K562 (cell line): ENCODE measurements around the gene XPA. TPM values are rescaled to one million over a fixed set of nuclear protein-coding genes. Genes with fewer than 3 reads are reported as not detected.

Experiments used
- ATAC-seq: fragments of 200-7000 bp; cut with Tn5 transposase; 3 replicates; pipeline ENCODE4 v1.9.1; 2020; ENCODE audit warnings: moderate library complexity
- BruUV-seq: library from RNA; stranded (reverse); fragments of 400-500 nt; replicated peaks from 2 replicates; lab custom pipeline; 2021; lab: Mats Ljungman, UMichigan
- CTCF ChIA-PET: fragments of 300-600 bp; formaldehyde crosslinking; extraction: SDS; loops from one replicate; lab custom pipeline; 2021; ENCODE audit warnings: low intra/inter-chr PET ratio; lab: Yijun Ruan, JAX
- POLR2A ChIA-PET: fragments of 300-600, 350-650 bp; sonication (Branson Sonifier 250); formaldehyde crosslinking; extraction: SDS; loops from one replicate; lab custom pipeline; 2021; ENCODE audit warnings: antibody characterized with exemption, inconsistent platforms; lab: Yijun Ruan, JAX
- DNase-seq, 4 experiments: peaks; one replicate each; pipeline versions ENCODE4 v3.0.0 to v3.0.0-alpha.2; 2011 to 2018; ENCODE audit warnings: low spot score in 3 of 4, mixed read lengths in 3 of 4; ENCODE audit errors: extremely low read depth in 1 of 4
- FAIRE-seq: peaks from 2 replicates; lab custom pipeline; 2011; peaks lifted over from hg19 to GRCh38; lab: Jason Lieb, UNC
- H2AFZ ChIP-seq: 2 replicates; pipeline ENCODE4 v1.6.0; 2011; ENCODE audit warnings: low read depth, low read length, control low read depth, inconsistent platforms
- H3K27ac ChIP-seq: fragments of 200-600 bp; 3 replicates; pipeline ENCODE4 v1.8.0; 2011; ENCODE audit warnings: low read depth, mild to moderate bottlenecking, control low read depth, inconsistent platforms, low read length, moderate library complexity, mixed read lengths; ENCODE audit errors: extremely low read depth
- H3K27me3 ChIP-seq, 2 experiments: fragments of 300-600 bp in 1 of 2; 2 replicates in 1 of 2; 3 replicates in 1 of 2; pipeline versions ENCODE4 v1.6.0 to v1.8.0; 2011; ENCODE audit warnings: inconsistent platforms in 2 of 2, low read length in 2 of 2, mild to moderate bottlenecking in 1 of 2, mixed read lengths in 1 of 2, moderate library complexity in 1 of 2; ENCODE audit not compliant: control insufficient read depth in 2 of 2, insufficient read depth in 2 of 2
- H3K36me3 ChIP-seq: fragments of 300-600 bp; 3 replicates; pipeline ENCODE4 v1.8.0; 2011; ENCODE audit warnings: mild to moderate bottlenecking, low read length, inconsistent platforms; ENCODE audit not compliant: control insufficient read depth, insufficient read depth
- H3K4me1 ChIP-seq, 2 experiments: fragments of 200-600 bp in 1 of 2; replicated peaks in 1 of 2; 2 replicates in 1 of 2; 3 replicates in 1 of 2; pipeline versions ENCODE4 v1.5.1 to v1.8.0; 2011; ENCODE audit warnings: inconsistent platforms in 2 of 2, low read length in 2 of 2, mild to moderate bottlenecking in 1 of 2, mixed read lengths in 1 of 2, moderate library complexity in 1 of 2; ENCODE audit not compliant: control insufficient read depth in 2 of 2, insufficient read depth in 2 of 2
- H3K4me2 ChIP-seq: 2 replicates; pipeline ENCODE4 v1.6.1; 2011; ENCODE audit warnings: low read length, control low read depth, inconsistent platforms, mixed read lengths; ENCODE audit not compliant: insufficient read depth
- H3K4me3 ChIP-seq: fragments of 200-600 bp; sonication (generic), shearing (Covaris generic); 2 replicates; pipeline ENCODE4 v1.5.1; 2016; ENCODE audit warnings: control low read depth, inconsistent platforms
- H3K79me2 ChIP-seq: fragments of 200-600 bp; 3 replicates; pipeline ENCODE4 v1.8.0; 2011; ENCODE audit warnings: low read length, inconsistent platforms; ENCODE audit not compliant: control insufficient read depth, insufficient read depth
- H3K9ac ChIP-seq, 2 experiments: 2 replicates each; pipeline versions ENCODE4 v1.6.0 to v1.6.1; 2011; ENCODE audit warnings: low read depth in 2 of 2, low read length in 2 of 2, control low read depth in 1 of 2, inconsistent platforms in 1 of 2, mild to moderate bottlenecking in 1 of 2, mixed read lengths in 1 of 2; ENCODE audit not compliant: insufficient read depth in 1 of 2
- H3K9me1 ChIP-seq: one replicate; pipeline ENCODE4 v1.6.0; 2011; ENCODE audit warnings: inconsistent platforms, mild to moderate bottlenecking, low read length, moderate library complexity; ENCODE audit not compliant: control insufficient read depth, insufficient read depth
- H3K9me3 ChIP-seq: replicated peaks from 2 replicates; pipeline ENCODE4 v1.5.1; 2011; ENCODE audit warnings: low read depth, low read length, inconsistent platforms; ENCODE audit not compliant: control insufficient read depth, insufficient read depth
- H4K20me1 ChIP-seq: replicated peaks from 2 replicates; pipeline ENCODE4 v1.6.1; 2011; ENCODE audit warnings: low read length, inconsistent platforms, mixed read lengths; ENCODE audit not compliant: control insufficient read depth, insufficient read depth
- AFF4 ChIP-seq: sonication (generic); formaldehyde crosslinking; IDR thresholded peaks from 2 replicates; pipeline ENCODE4 v1.8.0; 2023; ENCODE audit warnings: mild to moderate bottlenecking, missing genetic modification reagents
- BACH1 ChIP-seq: fragments of 200-800 bp; sonication (Bioruptor generic); IDR thresholded peaks from 2 replicates; pipeline ENCODE4 v1.6.1; 2016; ENCODE audit warnings: missing genetic modification characterization, missing compliant biosample characterization
- BMI1 ChIP-seq: fragments of 150-350 bp; IDR thresholded peaks from 2 replicates; pipeline ENCODE4 v1.6.1; 2014; ENCODE audit warnings: low read length
- CHCHD3 ChIP-seq: fragments of 250-450 bp; sonication (Bioruptor Pico); IDR thresholded peaks from 2 replicates; pipeline ENCODE4 v2.1.2; 2022; ENCODE audit warnings: mild to moderate bottlenecking
- HEY1 ChIP-seq: fragments of 250-450 bp; sonication (Bioruptor Pico); IDR thresholded peaks from 2 replicates; pipeline ENCODE4 v1.5.0; 2020; ENCODE audit warnings: mild to moderate bottlenecking, moderate library complexity, borderline replicate concordance
- TSC22D4 ChIP-seq: fragments of 450-650 bp; IDR thresholded peaks from 2 replicates; pipeline ENCODE4 v1.6.1; 2016; ENCODE audit warnings: missing genetic modification characterization, missing biosample characterization, control low read depth
- YY1 ChIP-seq, 3 experiments: IDR thresholded peaks; 2 replicates each; pipeline ENCODE4 v1.6.1; 2011; ENCODE audit warnings: low read length in 2 of 3, mild to moderate bottlenecking in 2 of 3, moderate library complexity in 2 of 3, borderline replicate concordance in 1 of 3, control low read depth in 1 of 3, low read depth in 1 of 3; ENCODE audit not compliant: insufficient read depth in 3 of 3, insufficient replicate concordance in 2 of 3, control insufficient read depth in 1 of 3, insufficient read length in 1 of 3; ENCODE audit errors: extremely low read depth in 1 of 3
- ZBTB5 ChIP-seq: fragments of 450-650 bp; IDR thresholded peaks from 2 replicates; pipeline ENCODE4 v1.6.1; 2017; ENCODE audit warnings: antibody characterized with exemption
- ZNF197 ChIP-seq: fragments of 200-800 bp; sonication (Bioruptor generic); IDR thresholded peaks from 2 replicates; pipeline ENCODE4 v1.6.1; 2016; ENCODE audit warnings: low read depth, missing genetic modification characterization, missing compliant biosample characterization
- ZNF311 ChIP-seq: fragments of 250-450 bp; sonication (Bioruptor Pico); IDR thresholded peaks from 2 replicates; pipeline ENCODE4 v1.4.0; 2020; ENCODE audit warnings: mild to moderate bottlenecking, moderate library complexity
- ZNF766 ChIP-seq: fragments of 200-800 bp; sonication (Bioruptor generic); conservative IDR thresholded peaks from 2 replicates; pipeline ENCODE4 v1.6.1; 2016; ENCODE audit warnings: missing genetic modification characterization, missing compliant biosample characterization
- WGBS: fragments of 100-300 bp; shearing (Covaris generic); methylation state at CpG from one replicate; pipeline ENCODE4 v1.1.6; 2016; ENCODE audit warnings: low coverage, mixed read lengths; ENCODE audit not compliant: insufficient coverage; ENCODE audit errors: missing lambda C conversion rate; 5-methylcytosine and 5-hydroxymethylcytosine counted together
- in situ Hi-C: fragments of 300-500 bp; cut with MboI; formaldehyde crosslinking; loops from 4 replicates; pipeline ENCODE4 v1.15.0; 2018; ENCODE audit warnings: inconsistent platforms, mixed read lengths
- intact Hi-C: fragments of 100-400 bp; cut with micrococcal nuclease; formaldehyde crosslinking; loops from 2 replicates; pipeline ENCODE4 v1.14.2; 2022
- polyA plus RNA-seq, 8 experiments: library from polyadenylated mRNA; depleted of rRNA in 4 of 8; stranded (reverse) in 5 of 8; unstranded in 3 of 8; fragments of >200 nt; fragmentation: Nextera tagmentation in 2 of 8; fragmentation: Illumina TruSeq in 1 of 8; extraction: Ambion mirVana in 2 of 8; extraction: Trizol in 1 of 8; gene quantifications; 2 replicates each; pipeline versions ENCODE4 v1.2.1 to v1.2.3, GENCODE V29; 2011 to 2014; ENCODE audit warnings: inconsistent platforms in 1 of 8, missing spikeins in 1 of 8
- total RNA-seq, 7 experiments: library from RNA; depleted of rRNA in 6 of 7; stranded (reverse); fragments of >200 nt in 6 of 7; fragmentation: Illumina TruSeq in 2 of 7; extraction: Trizol in 2 of 7; gene quantifications; 2 replicates each; pipeline versions ENCODE4 v1.2.1 to v1.2.3, GENCODE V29; 2011 to 2021; ENCODE audit warnings: low replicate concordance in 1 of 7
- TF ChIP-seq, protein P1 (sequence below): sonication (generic); formaldehyde crosslinking; IDR thresholded peaks from 2 replicates; pipeline ENCODE4 v1.8.0; 2023; ENCODE audit warnings: mild to moderate bottlenecking, missing genetic modification reagents

Gene XPA
- total and polyA plus RNA-seq, 9 of the 15 experiments (the other 6 are each of a cell fraction or from before 2014, with no cell fraction given): 5.1 to 18.2 (median 14.1) TPM

DNA sequence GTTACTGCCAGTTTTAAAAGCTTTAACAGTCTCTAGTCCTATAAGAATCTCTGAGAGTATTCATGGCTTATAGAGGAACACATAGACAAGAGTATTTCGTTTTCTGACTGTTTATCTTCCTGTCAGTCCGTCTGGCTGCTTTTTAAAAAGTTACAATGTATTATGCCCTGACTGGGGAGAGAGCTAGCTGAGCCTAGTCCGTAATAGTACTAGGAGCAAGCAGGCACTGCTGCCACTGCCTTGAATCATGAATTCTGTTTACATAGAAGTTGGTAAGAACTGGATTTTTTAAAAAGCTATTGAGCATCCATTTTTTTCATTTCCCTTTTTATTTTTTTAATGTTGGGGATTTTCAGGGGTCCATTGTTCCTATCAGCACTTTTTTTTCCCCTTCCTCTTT, 26.6 kb downstream of the XPA start:
- FAIRE-seq (no peak), ATAC-seq (no peak), DNase-seq (no peak)
- no peaks in the 10 kb centered on the region for H4K20me1 ChIP-seq
- intact Hi-C loops (no loop called here), in situ Hi-C loops (no loop called here)
- no peaks in the 10 kb centered on the region for H3K27me3 ChIP-seq
- H3K4me2 ChIP-seq: no peak overlapping the region
- ChIA-PET POLR2A (interaction anchor here (0.7 to 1.5 kb wide), 4 partner anchors 10 to 29 kb away, joined by 3 to 4 read pairs (median 3); no protein-coding TSS in a partner anchor), CTCF (no interaction called here)
- no peaks in the 10 kb centered on the region for H3K79me2 ChIP-seq
- no peaks in the 10 kb centered on the region for H3K9me1 ChIP-seq
- no peak overlapping the region for H2AFZ ChIP-seq
- no peaks in the 10 kb centered on the region for H3K9me3 ChIP-seq
- H3K36me3 ChIP-seq: peaks cover 99% of the 10 kb centered on the region
- no peak overlapping the region for H3K27ac ChIP-seq
- no peak overlapping the region for H3K9ac ChIP-seq
- WGBS: 78% methylated on average over 3 of the region's 3 CpGs
- no TSS peak for BruUV-seq
- H3K4me3 ChIP-seq: no peak overlapping the region
- no peaks in the 10 kb centered on the region for H3K4me1 ChIP-seq
- TF ChIP-seq ZBTB5 (no peak), BACH1 (tag) (no peak), AFF4 (CRISPR knock-in tag) (no peak), BMI1 (no peak), TSC22D4 (tag) (no peak), CHCHD3 (CRISPR knock-in tag) (no peak), YY1 (IDR thresholded peaks at IDR 0.05; ENCODE audit: borderline replicate concordance in 1 of 3, control insufficient read depth in 1 of 3, extremely low read depth in 1 of 3, insufficient read depth in 3 of 3, insufficient read length in 1 of 3, insufficient replicate concordance in 2 of 3, low read depth in 1 of 3, low read length in 2 of 3) (no peak), ZNF197 (CRISPR knock-in tag) (no peak), HEY1 (CRISPR knock-in tag) (no peak), ZNF766 (CRISPR knock-in tag) (no peak), ZNF311 (CRISPR knock-in tag) (no peak)
- TF ChIP-seq, protein P1, sequence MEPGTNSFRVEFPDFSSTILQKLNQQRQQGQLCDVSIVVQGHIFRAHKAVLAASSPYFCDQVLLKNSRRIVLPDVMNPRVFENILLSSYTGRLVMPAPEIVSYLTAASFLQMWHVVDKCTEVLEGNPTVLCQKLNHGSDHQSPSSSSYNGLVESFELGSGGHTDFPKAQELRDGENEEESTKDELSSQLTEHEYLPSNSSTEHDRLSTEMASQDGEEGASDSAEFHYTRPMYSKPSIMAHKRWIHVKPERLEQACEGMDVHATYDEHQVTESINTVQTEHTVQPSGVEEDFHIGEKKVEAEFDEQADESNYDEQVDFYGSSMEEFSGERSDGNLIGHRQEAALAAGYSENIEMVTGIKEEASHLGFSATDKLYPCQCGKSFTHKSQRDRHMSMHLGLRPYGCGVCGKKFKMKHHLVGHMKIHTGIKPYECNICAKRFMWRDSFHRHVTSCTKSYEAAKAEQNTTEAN (CRISPR knock-in tag): no peak
